Measurements from ENCODE around the gene SLC34A2.

The SLC34A2 gene

GRCh38 chr4:25725870-25726269 lies 70.2 kb downstream of the SLC34A2 start:
- DNase-seq, result no peak

GRCh38 chr4:25727711-25728493 lies 72.3 kb downstream of the SLC34A2 start:
- no peak for DNase-seq
